Measurements from ENCODE around the gene TEX9.
A peak's percentile ranks its signal among the peaks of the same experiment; 100 is the strongest.
"Not testable (repeated sequence)": the region's sequence is repeated elsewhere in the genome, so short reads cannot be mapped to it uniquely, and the experiment has no call there.

The TEX9 gene

GRCh38 chr15:56367156-56367555 is 1.9 kb downstream of the TEX9 start:
- DNase-seq, result no peak

- no peak for DNase-seq
These were observed 4.0 kb downstream of the TEX9 start for GRCh38 chr15:56369234-56369633.

GRCh38 chr15:56371495-56372147 is 6.4 kb downstream of the TEX9 start:
- no peak for DNase-seq

GRCh38 chr15:56374693-56375092 is 9.5 kb downstream of the TEX9 start:
- not testable (repeated sequence) for DNase-seq

- DNase-seq, result not testable (repeated sequence)
These were observed 12.6 kb downstream of the TEX9 start for GRCh38 chr15:56377822-56378221.

- no peak for DNase-seq
These were observed 17.8 kb downstream of the TEX9 start for GRCh38 chr15:56383010-56383409.

GRCh38 chr15:56385908-56386307 is 20.7 kb downstream of the TEX9 start:
- no peak for DNase-seq

- DNase-seq, result no peak
These were observed 25.6 kb downstream of the TEX9 start for GRCh38 chr15:56390739-56391267.

- DNase-seq, result no peak
These were observed 28.1 kb downstream of the TEX9 start for GRCh38 chr15:56393277-56393676.

GRCh38 chr15:56394909-56395308 is 29.7 kb downstream of the TEX9 start:
- no peak for DNase-seq

GRCh38 chr15:56397325-56397724 is 32.1 kb downstream of the TEX9 start:
- not testable (repeated sequence) for DNase-seq

GRCh38 chr15:56399209-56399608 is 34.0 kb downstream of the TEX9 start:
- DNase-seq, result not testable (repeated sequence)

- no peak for DNase-seq
These were observed 45.5 kb downstream of the TEX9 start for GRCh38 chr15:56410721-56411120.

- no peak for DNase-seq
These were observed 46.0 kb downstream of the TEX9 start for GRCh38 chr15:56411122-56411749.

- not testable (repeated sequence) for DNase-seq
These were observed 48.0 kb downstream of the TEX9 start for GRCh38 chr15:56413114-56413733.

- no peak for DNase-seq
These were observed 60.0 kb downstream of the TEX9 start for GRCh38 chr15:56425276-56425675.

GRCh38 chr15:56425976-56426375 is 60.8 kb downstream of the TEX9 start:
- no peak for DNase-seq

- peak in 1 of 2 experiments; percentile 69 for DNase-seq
These were observed 63.7 kb downstream of the TEX9 start for GRCh38 chr15:56428821-56429458.

GRCh38 chr15:56432304-56432703 is 67.1 kb downstream of the TEX9 start:
- DNase-seq, result no peak

- DNase-seq, result no peak
These were observed 75.1 kb downstream of the TEX9 start for GRCh38 chr15:56440214-56440770.

GRCh38 chr15:56442354-56442753 is 77.1 kb downstream of the TEX9 start:
- no peak for DNase-seq

- DNase-seq, result no peak
These were observed 80.5 kb downstream of the TEX9 start for GRCh38 chr15:56445746-56446145.

GRCh38 chr15:56454836-56455235 is 89.6 kb downstream of the TEX9 start:
- no peak for DNase-seq

All from SW 1271 (cell line).